ENCODE results near the gene PRKD2.
"Not testable (repeated sequence)": the region's sequence is repeated elsewhere in the genome, so short reads cannot be mapped to it uniquely, and the experiment has no call there.

Gene PRKD2

DNA sequence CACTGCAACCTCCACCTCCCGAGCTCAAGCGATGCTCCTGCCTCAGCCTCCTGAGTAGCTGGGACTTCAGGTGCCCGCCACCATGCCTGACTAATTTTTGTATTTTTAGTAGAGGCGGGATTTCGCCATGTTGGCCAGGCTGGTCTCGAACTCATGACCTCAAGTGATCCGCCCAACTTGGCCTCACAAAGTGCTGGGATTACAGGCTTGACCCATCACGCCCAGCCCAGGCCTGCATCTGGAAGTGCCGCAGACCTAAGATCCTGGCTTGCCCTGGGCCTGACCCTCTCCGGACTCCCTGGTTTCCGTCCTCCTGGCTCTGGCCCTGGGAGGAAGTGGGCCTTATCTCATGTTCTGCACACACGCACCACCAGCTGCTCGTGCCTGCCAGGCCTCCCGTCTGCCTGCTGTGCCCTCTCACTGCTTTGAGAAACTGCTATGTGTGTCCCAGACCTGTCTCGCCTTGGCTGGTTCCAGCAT is 87.3 kb downstream of the PRKD2 start:
- no peak for DNase-seq

DNA sequence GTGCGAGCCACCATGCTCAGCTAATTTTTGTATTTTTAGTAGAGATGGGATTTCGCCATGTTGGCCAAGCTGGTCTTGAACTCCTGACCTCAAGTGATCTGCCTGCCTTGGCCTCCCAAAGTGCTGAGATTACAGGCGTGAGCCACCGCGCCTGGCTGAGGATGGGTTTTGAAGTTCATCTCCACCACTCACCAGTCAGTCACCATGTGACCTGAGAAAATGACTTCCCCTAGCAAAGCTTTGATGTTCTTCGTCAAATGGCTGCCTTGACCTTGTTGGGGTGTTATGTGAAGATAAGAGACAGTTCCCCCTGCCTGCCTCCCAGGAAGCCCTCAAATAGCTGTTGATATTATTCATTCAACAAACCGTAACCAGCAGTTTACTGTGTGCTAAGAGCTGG is 87.9 kb downstream of the PRKD2 start:
- DNase-seq, result not testable (repeated sequence)

DNA sequence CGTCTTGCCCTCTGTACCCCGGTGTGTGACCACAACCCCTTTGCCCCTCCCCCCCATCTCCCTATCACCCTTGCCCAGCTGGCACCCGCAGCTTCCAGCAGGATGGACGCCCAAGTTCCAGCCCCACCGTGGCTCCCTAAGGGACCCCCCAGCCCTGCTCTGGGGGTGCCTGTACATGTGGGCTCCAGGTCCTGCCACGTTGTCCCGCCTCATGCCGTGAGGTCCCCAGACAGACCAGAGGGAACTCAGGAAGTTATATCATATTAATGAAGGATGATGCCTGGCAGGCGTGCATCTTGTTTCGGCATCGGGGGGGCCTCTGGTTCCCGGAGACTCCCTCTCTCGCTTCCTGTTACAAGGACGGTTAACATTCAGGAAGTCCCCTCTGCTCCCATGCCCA is 90.5 kb downstream of the PRKD2 start:
- no peak for DNase-seq

DNA sequence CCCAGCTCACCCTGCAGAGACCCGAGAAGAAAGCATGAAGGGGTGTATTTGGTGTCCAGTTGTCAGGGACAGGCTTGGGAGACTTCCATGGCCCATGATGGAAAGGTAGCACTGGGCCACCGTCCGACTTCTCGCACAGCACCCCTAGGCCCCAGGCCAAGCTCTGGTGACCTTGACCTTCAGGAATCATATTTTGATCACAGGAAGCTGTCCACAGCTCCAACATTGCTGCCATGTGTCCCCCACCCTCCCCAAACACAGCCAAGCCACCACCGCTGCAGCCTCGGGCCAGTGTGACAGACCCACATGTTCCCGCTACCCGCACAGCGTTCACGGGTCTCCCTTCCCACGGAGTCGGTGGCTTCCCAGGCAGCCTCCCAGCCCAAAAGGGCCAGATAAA is 91.2 kb downstream of the PRKD2 start:
- DNase-seq, result no peak

- DNase-seq, result peak; percentile 41
Observed at GRCh38 chr19:46624958-46625661, 91.8 kb downstream of the PRKD2 start, which contains the start of gene PTGIR. Gene PTGIR, minus strand, starts transcription at chr19:46625089. Its CDS starts 864 bp downstream, at chr19:46624225.

All from CD4-positive, alpha-beta T cell treated with Interleukin-6 for 4 hours (primary cell).